Central memory CD4-positive, alpha-beta T cell (primary cell): ENCODE results near the gene STRA8.

ENCODE experiments used
- DNase-seq: peaks from one replicate; pipeline ENCODE4 v3.0.0; 2022

The STRA8 gene

GRCh38 chr7:135270577-135271254 is 37.1 kb downstream of the STRA8 start:
- DNase-seq = no peak

GRCh38 chr7:135271255-135271615 is 37.6 kb downstream of the STRA8 start:
- no peak for DNase-seq

DNA sequence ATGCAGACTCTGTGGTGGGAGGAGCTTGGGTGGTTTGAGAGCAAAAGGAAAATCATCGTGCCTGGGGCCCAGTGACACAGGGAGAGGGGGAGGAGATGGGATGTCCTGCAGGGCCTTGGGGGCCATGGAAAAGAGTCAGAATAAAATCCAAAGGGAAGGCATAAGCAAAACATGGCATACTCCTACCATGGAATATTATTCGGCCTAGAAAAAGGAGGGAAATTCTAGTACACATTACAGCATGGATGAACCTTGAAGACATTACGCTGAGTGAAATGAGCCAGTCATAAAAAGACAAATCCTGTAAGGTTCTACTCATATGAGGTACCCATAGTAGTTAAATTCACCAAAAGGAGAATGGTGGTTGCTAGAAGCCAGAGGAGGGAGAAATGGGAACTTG is 38.7 kb downstream of the STRA8 start:
- no peak for DNase-seq

DNA sequence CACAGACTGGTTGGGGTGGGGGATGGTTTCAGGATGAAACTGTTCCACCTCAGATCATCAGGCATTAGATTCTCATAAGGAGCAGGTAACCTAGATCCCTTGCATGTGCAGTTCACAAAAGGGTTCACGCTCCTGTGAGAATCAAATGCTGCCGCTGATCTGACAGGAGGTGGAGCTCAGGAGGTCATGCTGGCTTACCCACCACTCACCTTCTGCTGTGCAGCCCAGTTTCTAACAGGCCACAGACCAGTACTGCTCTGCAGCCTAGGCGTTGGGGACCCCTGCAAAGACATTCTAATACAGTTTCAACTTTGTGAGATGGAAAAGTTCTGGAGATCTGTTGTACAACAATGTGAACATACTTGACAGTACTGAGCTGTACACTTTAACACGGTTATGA is 39.9 kb downstream of the STRA8 start:
- DNase-seq = no peak

- peak; percentile 40 for DNase-seq
These were observed 41.0 kb downstream of the STRA8 start for GRCh38 chr7:135274495-135275268.

- DNase-seq = no peak
These were observed 42.4 kb downstream of the STRA8 start for GRCh38 chr7:135275971-135276580.

DNA sequence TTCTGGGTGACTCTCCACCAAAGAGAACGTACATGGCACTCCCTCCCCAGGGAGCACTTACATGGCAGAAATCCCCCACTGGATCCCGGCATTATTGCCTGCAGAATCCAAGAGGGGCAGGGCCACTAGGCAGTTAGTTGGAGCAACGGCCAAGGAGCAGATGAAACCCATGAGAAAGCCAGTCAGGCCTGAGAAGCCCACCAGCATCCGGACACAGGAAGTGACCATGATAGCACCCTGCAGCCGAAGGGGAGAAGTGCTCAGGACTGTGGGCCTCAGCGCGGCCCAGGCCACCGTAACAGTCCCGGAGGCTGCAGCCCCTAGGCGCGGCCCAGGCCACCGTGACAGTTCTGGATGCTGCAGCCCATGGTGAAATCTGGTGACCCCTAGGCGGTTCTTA is 43.5 kb downstream of the STRA8 start:
- no peak for DNase-seq

DNA sequence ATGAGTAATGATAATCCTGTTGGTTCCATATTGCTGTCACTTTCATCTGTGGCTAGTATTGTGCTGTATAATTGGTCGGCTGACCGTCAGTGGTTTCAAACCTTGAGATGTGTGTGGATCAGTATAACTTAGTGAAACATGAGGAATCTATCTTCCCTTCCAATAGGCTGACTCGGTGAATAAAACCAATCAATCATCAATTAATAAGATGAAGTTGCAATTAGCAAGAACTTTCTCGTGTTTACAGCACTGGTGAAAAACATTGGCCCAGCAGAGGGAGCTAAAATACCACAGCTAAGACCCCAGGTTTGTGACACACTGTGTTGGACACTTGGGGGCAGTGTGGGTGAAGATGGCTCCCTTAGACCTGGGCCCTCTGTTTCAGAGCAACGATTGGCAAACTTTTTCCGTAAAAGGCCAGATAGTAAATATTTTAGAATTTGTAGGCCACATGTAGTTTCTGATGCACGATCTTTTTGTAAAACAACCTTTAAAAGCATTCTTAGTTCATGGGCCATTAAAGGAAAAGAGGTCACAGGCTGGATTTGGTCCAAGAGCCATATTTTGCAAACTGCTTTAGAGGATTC is 47.8 kb downstream of the STRA8 start:
- peak; percentile 74 for DNase-seq

DNA sequence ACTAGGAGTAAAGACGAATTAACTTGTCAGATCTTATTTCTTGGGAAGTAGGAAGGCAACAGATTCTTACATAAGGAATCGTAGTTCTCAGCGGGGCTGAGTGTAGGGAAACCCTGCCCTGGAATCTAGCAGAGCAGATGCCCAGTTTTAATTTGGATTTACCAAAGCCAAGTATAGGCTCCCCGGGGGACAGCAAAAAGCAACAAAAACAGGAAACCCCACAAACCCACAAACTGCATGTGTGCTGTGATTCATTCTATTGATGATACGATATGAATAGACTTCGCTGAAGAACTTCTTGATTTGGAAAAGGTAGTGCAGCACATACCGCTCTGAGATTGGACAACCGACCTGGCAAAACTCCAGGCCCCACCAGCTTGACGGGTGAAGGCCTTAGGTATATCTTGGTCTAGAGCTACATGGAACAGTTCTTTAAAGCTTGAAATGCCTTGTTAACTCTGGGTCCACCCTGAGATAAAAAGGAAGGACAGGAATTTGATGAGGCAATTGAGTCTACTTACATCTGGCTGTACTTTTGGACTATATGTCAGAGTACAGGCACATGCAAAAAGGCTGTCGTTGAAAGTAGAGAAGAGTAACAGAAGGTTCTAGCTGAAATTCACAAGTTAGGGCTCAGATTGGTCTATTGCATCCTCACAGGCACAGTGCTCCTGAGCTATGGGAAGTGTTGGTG is 49.1 kb downstream of the STRA8 start:
- no peak for DNase-seq

DNA sequence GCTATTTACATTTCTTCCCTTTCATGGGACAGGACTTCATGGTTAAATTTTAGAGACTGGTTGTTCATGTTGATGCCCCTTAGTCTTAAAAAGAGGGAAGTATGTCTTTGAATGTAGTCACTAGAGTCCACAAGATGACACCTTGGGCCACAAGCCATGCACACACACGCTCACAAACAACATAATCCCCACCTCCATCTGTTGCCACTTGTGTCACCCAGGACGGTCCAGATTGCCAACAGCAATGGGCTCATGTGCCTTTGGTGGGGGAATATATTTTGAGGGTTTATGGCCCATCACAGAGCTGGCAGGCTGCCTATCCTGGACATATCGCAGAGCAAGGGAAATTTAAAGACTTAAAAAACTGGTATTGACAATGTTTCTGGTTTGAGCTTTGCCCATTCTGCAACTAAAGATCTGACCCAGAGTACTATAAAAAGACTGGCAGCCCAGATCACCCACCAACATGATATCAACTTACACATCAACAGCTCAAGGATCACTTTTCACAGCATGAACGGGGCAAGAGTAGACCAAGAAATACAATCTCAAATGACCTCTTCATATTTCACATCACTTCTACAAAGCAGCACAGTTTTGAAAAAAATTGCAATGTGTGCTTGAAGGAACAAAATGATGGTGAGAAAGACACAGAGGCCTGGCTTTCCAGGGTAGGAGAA is 50.5 kb downstream of the STRA8 start:
- no peak for DNase-seq

- DNase-seq = no peak
These were observed 52.1 kb downstream of the STRA8 start for GRCh38 chr7:135285547-135286233.

- DNase-seq = no peak
These were observed 53.2 kb downstream of the STRA8 start for GRCh38 chr7:135286876-135287275.

DNA sequence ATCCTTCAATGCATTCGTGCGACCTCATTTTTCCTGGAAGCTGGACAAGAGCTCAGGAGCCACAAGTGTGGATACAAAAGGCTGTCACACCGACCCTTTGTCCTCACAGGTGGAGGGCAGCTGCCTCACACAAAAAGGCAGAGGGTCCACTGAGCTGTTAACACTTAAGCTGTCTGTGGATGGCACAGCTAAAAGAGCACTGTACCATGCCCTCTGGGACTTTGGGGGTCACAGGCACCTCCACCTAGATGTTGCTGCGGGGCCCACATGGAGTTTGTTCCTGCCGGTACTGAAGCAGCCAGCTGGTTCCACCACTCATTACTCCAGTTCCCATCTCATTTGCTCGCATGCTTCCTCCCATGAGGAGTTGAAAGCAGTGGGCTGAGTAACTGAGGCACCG is 57.0 kb downstream of the STRA8 start:
- no peak for DNase-seq

- no peak for DNase-seq
These were observed 58.2 kb downstream of the STRA8 start for GRCh38 chr7:135291809-135292253.

DNA sequence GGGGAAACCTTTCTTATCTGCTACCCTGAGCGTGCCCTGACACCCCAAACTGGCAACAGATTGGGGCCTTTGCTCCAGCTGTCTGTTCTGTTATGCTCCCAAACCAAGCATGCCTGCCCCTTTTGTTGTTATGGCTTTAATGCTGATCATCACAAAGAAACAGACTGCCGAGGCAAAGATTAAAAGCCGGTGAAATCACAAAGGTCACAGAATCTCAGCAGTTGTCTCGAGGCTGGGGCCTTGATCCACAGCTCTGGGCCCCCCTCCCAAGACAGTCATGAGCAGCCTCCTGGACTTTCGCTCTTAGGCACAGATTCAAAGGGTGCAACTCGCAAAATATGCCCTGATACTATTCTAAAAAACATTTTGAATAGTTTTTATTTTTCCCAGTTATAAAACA is 65.6 kb downstream of the STRA8 start:
- DNase-seq = no peak

GRCh38 chr7:135300913-135301765 is 67.5 kb downstream of the STRA8 start:
- DNase-seq = no peak
